GM21367 (cell line): ENCODE results near the gene CFH.
"Not testable (repeated sequence)": the region's sequence is repeated elsewhere in the genome, so short reads cannot be mapped to it uniquely, and the experiment has no call there.

Experiments used
- ATAC-seq: cut with Tn5 transposase; IDR thresholded peaks from one replicate; pipeline ENCODE4 v1.9.1; 2021; ENCODE audit not compliant: unreplicated experiment

CFH gene

DNA sequence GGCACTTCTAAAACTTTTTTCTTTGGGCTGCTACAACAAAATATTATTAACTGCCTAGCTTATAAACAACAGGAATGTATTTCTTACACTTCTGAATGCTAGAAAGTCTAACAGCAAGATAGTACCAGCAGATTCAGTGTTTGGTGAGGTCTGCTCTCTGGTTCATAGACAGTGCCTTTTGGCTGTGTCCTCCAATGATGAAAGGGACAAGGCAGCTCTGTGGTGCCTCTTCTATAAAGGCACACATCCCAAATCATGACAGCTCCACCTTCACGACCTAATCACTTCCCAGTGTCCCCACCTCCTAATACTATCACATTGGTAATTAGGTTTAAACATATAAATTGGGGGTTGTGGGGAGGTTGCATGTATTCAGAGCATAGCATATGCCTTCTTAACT is 9.5 kb downstream of the CFH start:
- no peak for ATAC-seq

DNA sequence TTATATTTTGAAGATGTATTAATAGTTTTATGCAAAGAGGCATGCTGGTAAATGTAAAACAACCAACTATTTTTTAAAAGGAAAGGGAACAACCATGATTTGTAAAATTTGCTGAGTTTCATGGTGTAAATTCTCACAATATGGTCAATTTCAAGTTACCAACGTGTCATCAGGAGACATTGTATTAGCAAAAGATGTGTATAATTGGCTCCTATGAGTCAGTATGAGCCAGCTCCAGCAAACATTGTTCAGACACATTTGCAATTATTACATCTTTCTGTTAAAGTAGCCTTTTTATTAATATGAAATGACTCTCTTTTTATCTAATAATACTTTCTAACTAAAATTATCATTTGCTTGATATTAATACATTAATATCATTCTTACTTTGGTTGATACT is 15.3 kb downstream of the CFH start:
- no peak for ATAC-seq

DNA sequence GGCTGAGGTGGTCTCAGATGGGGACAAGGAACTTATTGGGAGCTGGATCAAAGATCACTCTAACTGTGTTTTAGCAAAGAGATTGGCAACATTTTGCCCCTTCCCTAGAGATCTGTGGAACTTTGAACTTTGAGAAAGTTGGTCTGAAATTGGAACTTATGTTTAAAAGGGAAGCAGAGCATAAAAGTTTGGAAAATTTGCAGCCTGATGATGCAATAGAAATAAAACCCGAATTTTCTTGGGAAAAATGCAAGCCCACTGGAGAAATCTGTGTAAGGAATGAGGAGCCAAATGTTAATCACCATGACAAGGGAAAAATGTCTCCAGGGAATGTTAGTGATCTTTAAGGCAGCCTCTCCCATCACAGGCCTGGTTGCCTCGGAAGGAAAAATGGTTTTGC is 17.2 kb downstream of the CFH start:
- ATAC-seq, result no peak

DNA sequence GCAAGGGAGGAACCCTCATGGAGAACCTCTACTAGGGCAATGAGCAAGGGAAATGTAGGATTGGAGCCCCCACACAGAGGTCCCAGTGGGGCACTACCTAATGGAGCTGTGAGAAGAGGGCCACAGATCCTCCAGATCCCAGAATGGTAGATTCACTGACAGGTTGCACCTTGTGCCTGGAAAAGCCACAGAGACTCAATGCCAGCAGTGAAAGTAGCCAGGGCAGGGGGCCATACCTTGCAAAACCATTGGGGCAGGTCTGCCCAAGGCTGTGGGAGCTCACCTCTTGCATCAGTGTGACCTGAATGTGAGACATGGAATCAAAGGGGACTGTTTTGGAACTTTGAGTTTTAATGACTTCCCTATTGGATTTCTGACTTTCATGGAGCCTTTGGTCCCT is 17.9 kb downstream of the CFH start:
- ATAC-seq, result no peak

DNA sequence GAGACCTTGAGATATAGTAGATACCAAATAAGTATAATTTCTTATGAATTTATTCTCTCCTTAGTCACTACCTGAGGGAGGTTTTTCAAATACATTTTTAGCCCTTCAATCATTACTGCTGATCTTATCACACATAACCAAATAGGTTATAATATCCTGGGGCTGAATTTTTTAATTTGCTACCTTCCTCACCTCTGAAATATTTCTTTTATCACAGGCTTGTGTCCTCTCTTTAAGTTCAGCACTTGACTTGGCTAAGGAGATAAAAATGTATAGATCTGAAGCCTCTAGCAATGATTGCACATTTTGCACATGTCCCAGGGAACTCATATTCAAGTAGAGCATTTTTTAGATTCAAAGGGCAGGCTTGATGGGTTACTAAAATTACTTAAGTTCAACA is 23.1 kb downstream of the CFH start:
- ATAC-seq, result no peak

DNA sequence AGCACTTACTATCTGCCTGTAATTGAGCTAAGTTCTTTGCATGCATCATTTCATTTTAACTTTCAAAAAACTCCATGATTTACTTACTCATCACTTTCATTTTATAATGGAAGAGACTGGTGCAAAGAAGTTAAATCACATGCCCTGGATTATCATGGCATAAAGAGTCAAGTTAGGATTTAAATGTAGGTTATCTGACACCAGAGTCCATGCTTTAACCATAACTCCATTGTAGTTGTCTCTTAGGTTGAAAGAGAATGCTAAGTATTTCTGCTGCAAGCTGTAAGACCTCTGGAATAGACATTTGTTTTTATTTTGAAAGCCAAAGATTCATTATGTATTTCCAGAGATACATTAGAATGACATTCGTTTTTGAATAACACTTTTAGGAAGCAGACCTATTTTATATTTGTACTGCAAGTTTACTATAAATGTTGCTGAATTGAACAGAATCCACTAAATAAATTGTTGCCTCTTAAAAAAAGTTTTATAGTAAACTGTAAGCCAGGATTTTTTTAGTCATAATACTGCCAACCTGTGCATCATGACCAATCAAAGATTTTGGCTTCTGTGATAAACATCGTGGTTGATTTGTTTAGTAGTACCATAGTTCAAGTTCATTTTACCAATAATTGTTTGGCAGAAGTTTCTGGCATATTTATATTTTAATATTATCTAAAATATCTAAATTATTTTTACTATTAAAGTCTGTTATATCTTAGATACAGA is 26.1 kb downstream of the CFH start:
- ATAC-seq, result no peak

DNA sequence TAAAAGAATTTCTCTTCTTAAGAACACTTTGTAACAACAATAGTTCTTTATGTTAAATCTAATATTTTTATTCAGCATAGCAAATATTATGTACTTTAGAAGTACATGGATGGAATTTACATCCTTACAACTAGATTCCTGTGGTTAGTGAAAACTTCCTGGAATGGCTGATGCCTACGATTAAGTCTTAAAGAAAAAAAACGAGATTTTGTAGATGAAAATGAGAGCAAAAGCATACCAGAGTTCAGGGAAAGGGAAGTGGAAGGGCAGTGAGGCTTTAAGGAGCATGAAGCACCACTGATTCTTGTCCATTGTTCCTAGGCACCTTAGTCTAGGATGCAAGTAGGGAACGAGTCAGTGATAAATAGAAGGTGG is 26.7 kb downstream of the CFH start:
- ATAC-seq, result no peak

DNA sequence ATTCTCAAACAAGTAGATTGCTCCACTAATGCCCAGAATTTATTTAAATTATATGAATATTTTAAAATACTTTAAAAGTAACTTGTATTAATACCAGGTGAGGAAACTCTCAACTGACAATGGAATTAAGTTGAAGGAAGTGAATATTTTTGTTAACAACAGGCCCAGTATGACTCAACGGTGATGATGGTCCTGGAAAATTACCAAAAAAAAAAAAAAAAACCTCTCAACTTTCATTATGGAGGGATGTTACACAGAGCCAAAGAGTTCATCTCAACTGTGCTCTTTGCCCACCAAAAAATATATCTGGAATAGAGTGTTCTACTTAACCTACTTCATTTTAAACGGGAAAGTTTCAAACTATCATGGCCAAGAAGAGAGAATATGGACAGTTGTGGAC is 28.3 kb downstream of the CFH start:
- ATAC-seq, result no peak

DNA sequence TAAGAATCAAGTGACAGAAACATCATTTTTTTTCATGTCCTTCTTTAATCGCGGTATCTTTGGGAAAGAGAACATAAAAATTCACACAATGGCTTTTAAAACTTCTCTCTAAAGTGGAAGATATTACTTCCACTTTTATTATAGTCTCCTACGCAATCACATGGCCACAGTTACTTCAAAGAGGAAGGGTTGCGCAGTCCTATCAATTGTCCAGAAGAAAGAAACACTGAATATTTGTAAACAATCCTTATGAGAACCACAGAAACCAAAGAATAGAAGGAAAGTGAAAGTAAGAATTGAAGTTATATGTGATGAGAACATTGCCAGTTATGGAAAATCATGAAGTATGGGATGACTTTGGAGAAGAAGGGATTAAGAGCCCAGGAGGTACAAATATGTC is 32.6 kb downstream of the CFH start:
- no peak for ATAC-seq

DNA sequence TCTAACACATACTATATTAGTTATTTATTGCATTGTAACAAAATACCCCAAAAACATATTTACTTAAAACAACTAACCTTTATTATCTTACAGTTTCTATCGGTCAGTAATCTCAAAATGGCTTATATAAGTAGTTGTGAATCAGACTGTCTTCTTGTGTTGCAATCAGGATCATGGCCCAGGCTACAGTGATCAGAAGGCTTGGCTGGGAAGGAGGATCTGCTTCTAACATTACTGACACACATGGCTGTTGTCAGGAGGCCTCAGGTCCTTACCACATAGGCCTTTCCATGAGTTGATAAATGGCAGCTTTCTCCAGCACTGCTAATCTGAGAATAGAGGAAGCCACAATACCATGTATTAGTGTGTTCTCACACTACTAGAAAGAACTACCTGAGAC is 33.7 kb downstream of the CFH start:
- no peak for ATAC-seq

DNA sequence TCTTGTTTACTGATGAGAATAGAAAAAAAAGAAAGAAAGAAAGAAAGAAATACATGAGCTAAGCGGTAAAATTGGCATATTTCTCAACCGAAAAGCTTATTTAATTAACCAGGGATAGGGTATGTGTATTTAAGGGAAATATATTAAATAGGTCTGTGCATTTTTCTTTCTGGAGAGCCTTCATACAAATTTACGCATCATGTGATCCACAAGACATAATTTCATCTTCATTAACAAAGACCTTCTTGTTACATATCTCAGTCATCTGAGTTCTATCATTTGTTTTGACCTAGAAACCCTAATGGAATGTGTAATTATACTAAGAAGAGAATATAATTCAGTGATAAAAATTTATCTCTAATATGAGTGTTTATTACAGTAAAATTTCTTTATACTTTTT is 37.2 kb downstream of the CFH start:
- ATAC-seq, result no peak

DNA sequence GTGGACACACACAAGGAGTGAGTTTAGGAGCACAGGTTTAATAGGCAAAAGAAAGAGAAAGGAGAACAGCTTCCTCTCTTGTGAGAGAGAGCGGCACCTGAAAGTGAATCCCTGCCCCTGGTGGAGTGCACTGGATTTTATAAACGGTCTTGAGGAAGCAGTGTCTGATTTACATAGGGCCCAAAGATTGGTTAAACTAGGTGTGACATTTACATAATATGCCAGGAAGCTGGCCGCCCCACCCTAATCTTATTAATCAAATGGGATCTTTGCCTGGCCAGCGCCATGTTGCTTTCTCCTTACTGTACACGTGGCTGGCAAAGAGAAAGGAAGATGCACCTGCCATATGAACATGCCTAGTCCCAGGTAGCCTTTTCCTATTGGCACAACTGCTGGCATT is 38.7 kb downstream of the CFH start:
- no peak for ATAC-seq

DNA sequence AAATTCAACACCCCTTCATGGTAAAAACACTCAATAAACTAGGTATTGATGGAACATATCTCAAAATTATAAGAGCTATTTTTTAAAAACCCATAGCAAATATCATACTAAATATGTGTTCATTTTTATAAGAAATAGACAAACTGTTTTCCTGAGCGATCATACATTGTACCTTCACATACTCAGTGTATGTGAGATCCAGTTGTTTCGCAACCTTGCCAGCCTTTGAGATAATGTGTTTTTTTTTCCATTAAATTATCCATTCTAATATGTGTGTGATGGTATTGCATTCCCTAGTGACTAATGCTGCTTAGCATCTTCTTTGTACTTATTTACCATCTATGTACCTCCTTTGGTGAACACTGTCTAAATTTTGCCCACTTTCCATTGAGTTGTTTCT is 47.1 kb downstream of the CFH start:
- ATAC-seq, result no peak

DNA sequence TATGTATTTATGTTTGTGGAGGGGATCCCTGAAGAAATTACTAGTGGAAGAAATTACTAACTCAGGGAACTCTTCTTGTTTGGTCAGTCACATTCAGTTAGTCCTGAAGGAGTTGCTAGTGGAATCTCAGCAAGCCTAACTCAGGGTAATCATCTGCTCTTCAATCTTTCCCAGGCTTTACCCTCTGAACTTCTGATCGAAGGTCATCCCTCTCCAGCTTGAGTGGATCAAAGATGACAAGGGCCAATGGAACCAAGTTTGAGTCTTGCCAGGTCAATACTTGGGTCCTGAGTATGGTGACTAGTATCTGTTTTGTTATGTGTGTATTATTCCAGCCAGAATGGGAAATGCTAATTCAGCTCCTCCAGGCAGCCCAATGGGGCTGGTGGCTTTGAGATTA is 49.3 kb downstream of the CFH start:
- no peak for ATAC-seq

DNA sequence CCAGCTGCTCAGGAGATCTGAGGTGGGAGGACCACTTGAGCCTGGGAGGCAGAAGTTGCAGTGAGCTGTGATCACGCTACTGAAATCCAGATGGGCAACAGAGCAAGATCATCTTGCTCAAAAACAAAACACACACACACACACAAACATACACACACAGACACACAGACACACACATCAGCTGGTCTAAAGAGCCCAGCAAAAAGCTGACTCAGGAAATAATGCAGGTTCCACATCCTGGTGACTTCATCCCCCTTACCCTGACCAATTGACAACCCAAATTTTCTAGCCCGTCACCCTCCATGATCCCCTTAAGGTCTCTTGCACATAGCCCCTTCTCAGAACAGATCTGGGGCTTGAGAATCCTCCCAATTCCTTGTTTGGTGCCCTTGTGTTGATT is 58.0 kb downstream of the CFH start:
- ATAC-seq, result not testable (repeated sequence)

DNA sequence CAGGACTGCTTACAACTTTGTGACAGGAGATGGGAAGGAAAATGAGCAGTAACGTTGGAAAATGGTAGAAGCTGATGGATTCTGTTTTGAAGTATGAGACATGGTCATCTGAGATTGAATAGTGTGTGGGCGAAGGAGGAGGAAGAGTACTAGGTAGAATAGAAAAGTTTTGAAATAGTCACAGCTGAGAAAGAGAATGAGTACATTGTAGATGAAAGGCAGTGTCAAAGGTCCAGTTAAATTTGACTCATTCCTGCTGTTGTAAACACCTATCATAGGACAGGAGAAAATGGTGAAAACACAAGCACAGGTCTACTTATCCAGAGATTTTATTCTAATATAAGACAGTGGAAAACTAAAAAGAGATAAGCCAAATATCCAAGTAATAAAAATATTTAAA is 66.0 kb downstream of the CFH start:
- no peak for ATAC-seq

DNA sequence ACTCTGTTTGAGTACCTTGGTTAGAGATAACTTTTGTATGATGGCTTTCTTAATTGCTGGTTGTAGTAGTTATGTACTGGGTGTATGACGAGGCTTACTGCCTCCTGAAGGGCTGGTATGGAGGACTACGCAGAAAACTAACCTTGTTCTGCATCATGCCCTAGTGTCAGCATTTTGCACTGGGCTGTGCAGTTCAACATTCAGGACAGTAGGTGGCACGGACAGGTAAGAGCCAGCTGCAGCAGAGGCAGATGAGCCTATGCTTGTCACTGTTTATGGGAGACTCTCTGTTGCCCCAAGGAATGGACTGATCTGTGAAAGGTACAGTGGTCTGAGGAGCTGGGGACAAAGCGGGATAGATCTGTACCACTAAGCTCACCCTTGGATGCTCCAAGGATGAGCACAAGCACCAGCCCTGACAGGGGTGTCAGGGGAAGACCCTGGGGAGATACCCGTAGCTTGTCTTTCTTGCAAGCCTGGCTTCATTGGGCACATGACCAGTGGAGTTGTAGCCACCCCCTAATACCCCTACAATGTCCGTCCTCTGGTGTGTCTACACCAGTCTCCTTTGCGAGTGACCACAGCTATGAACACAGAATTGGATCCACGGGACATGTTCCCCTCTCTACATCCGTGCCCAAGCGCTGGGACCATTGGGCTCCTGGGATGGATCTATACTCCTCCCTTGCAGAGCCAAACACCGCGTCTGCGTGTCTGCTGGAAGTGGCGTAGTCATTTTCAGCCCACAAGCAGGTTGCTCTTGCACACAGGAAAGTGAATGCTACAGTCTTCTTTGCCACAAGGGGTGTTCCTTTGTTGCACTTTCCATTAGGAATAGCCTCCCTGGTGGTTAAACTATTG is 71.7 kb downstream of the CFH start:
- ATAC-seq, result peak; percentile 99

DNA sequence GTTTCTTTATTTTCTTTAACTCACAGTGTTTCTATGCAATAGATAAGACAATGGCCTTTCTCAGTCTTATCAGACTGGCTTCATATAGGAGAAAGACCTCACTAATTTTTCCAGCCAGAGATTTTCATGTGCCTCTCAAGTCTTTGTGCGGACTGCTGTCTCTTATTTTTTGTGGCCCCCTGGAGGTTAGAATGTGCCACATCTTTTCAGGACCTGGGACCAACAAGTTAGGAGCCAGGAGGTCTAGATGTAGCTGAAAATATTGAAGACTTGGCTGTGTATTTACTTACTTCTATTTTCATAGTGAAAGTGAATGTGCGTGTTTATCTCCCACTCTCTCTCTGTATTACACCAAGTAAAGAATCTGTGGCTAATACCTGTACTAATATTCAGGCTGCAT is 80.7 kb downstream of the CFH start:
- ATAC-seq, result no peak

DNA sequence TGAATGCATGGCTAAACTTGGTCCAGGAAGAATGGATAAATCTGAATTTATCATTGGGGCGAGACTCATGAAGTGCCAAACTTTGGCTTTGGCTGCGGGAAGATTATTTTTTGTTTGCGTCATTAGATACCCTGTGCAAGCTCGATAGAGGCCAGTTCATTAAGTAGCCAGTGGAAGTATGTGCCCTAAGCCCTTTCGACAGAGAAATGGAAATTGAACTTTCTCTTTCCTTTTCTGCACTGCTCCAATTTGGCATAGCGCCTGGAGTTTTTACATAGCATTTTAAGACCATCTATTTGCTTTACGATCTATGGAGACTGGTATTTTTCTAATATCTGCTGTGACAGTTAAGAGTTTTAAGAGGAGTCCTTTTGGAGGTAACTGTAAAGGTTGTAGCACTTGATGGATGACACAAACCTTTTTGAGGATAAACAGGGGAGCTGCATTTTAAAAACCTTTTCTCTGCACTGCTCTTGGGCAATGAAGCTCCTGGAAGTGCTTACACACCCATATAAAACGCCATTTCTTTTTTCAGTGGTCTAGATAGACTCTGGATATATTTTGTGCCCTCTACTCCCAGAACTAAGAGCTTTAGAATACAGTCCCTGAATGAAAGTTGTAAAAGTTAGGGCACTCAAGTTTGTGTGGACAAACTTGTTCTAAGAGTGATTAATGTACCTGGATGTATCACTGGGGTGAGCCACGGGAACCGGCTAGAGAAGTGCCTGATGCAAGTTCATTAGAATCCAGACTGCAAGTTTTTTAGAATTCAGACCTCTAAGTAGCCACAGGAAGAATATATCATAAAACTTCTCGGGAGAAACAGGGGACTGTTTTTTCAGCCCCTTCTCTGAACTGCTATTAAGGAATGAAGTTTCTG is 81.5 kb downstream of the CFH start:
- ATAC-seq, result no peak

DNA sequence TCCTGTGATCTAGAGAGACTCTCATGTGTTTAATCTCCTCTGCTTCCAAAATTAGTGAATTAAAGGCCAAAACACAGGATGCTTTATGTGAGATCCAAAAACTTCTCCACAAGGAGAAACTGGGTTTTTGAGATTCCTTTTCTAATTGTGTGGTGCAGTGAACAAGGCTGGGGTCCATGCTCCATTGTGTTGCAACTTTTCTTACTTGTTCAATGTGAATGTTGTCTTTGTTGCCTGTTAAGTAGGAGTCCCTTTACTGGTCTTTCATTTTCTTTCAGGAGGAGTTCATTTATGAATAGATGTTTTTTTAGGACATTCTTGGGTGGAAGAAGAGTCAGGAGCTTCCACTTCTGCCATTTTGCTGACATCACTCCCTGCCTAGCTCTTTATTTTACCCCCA is 82.2 kb downstream of the CFH start:
- ATAC-seq, result no peak

DNA sequence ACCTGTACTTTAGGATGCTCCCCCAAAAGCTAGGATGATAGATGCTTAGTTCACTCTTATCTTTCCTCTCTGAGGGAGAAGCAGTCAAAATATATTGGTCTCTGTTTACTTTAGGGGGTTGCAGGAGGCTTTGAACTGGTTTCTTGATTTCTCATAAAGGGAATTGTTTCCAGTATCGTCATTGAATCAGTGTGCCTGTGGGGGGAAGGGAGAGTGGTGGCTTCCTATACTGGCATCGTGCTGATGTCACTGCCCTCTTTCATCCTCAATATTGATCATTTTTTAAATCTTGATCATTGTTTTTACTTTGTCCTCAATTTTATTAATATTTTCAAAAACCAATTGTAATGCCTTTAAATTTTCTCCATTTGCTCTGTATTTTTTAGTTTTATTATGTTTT is 82.6 kb downstream of the CFH start:
- ATAC-seq, result no peak

DNA sequence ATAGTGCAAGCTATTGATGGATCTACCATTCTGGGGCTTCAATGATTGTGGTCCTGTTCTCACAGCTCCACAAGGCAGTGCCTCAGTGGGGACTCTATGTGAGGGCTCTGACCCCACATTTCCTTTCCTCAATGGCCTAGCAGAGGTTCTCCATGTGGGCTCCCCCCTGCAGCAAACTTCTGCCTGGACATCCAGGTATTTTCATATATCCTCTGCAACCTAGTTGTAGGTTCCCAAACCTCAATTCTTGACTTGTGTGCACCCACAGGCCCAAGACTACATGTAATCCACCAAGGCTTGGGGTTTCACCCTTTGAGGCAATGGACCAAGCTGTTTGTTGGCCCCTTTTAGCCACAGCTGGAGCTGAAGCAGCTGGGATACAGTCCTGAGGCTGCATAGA is 86.9 kb downstream of the CFH start:
- ATAC-seq, result no peak
